Subcutaneous abdominal adipose tissue (tissue), 5 donors: ENCODE results near the gene EXOC6B.
"Not testable (repeated sequence)": the region's sequence is repeated elsewhere in the genome, so short reads cannot be mapped to it uniquely, and the experiment has no call there.

Experiments used
- H3K27ac ChIP-seq: one replicate; pipeline ENCODE4 v1.7.0; 2013; ENCODE audit warnings: low read depth, mild to moderate bottlenecking, inconsistent platforms, low read length, moderate library complexity
- H3K27me3 ChIP-seq, 5 donors: one replicate each; pipeline ENCODE4 v1.7.0; 2013; ENCODE audit warnings: low read length in 5 of 5, inconsistent platforms in 1 of 5; ENCODE audit not compliant: control insufficient read depth in 5 of 5, insufficient read depth in 4 of 5
- H3K36me3 ChIP-seq, 5 donors: one replicate each; pipeline ENCODE4 v1.7.0; 2013; ENCODE audit warnings: low read length in 5 of 5; ENCODE audit not compliant: control insufficient read depth in 5 of 5, insufficient read depth in 5 of 5
- H3K4me1 ChIP-seq, 5 donors: one replicate each; pipeline ENCODE4 v1.7.0; 2013; ENCODE audit warnings: low read length in 5 of 5, mild to moderate bottlenecking in 3 of 5, moderate library complexity in 1 of 5; ENCODE audit not compliant: control insufficient read depth in 5 of 5, insufficient read depth in 5 of 5
- H3K4me3 ChIP-seq, 5 donors: one replicate each; pipeline ENCODE4 v1.7.0; 2013; ENCODE audit warnings: low read length in 5 of 5, low read depth in 1 of 5
- H3K9ac ChIP-seq, 5 donors: one replicate each; pipeline ENCODE4 v1.7.0; 2013; ENCODE audit warnings: low read length in 5 of 5, mild to moderate bottlenecking in 4 of 5, moderate library complexity in 3 of 5
- H3K9me3 ChIP-seq, 5 donors: one replicate each; pipeline ENCODE4 v1.7.0; 2013; ENCODE audit warnings: low read length in 5 of 5; ENCODE audit not compliant: control insufficient read depth in 5 of 5
- donor health status: healthy.
- donor health status: healthy.
- donor health status: healthy.
- donor health status: healthy.
- donor health status: healthy.

The EXOC6B gene

GRCh38 chr2:72548081-72548764, 277.6 kb downstream of the EXOC6B start:
- Histone ChIP-seq H3K36me3 (no peaks in the 10 kb centered on the region), H3K4me1 (peaks cover 0 to 4% (median 3%) of the 10 kb centered on the region in 5 donors), H3K27me3 (no peaks in the 10 kb centered on the region), H3K9me3 (no peaks in the 10 kb centered on the region), H3K27ac (no peak overlapping the region), H3K9ac (no peak overlapping the region), H3K4me3 (no peak overlapping the region)

DNA sequence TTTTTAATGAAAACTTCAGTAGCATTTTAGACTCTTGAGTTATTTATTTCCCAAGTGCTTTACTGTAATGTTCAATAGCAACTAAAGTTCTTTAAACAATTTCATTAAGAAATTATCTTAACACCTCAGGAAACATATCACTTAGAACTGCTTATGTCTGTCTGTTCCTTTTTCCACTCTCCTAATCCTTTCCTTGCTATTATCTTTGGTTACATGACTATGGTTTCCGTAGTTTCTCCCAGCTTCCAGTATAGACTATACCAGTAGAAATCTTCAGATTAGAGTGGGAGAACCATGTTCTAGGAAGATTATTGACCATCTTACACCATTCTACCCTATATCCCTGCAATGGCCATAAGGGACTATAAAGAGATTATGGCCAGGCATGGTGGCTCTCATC, 280.0 kb downstream of the EXOC6B start:
- Histone ChIP-seq H3K9me3 (no peaks in the 10 kb centered on the region), H3K4me3 (no peak overlapping the region), H3K27ac (no peak overlapping the region), H3K27me3 (no peaks in the 10 kb centered on the region), H3K9ac (no peak overlapping the region), H3K36me3 (no peaks in the 10 kb centered on the region), H3K4me1 (peaks cover 0 to 4% (median 3%) of the 10 kb centered on the region in 5 donors)

DNA sequence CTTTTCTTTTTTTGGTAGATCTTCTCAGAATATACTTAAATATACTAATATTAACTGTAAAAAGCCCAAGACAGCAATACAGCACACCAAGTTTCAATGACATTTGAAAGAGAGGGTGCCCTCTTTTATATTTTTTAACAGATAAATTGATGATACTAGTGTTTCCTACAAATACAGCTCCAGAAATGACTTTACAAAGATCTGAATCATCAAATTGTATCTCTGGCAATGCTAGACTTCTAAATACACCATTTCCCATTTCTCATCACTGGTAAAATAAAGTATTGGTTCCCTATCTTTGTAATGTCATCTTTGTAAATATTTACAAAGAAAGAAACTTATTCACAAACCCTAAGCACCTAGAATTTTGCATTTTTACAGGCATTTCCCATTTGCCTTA, 281.3 kb downstream of the EXOC6B start:
- Histone ChIP-seq H3K9ac (no peak overlapping the region), H3K27me3 (no peaks in the 10 kb centered on the region), H3K36me3 (no peaks in the 10 kb centered on the region), H3K9me3 (no peaks in the 10 kb centered on the region), H3K4me3 (no peak overlapping the region), H3K4me1 (peaks cover 0 to 4% (median 3%) of the 10 kb centered on the region in 5 donors), H3K27ac (no peak overlapping the region)

GRCh38 chr2:72543497-72544216, 282.2 kb downstream of the EXOC6B start:
- H3K4me3 ChIP-seq: no peak overlapping the region

GRCh38 chr2:72539071-72539552, 286.7 kb downstream of the EXOC6B start:
- H3K36me3 ChIP-seq: no peaks in the 10 kb centered on the region
- H3K9me3 ChIP-seq: no peaks in the 10 kb centered on the region
- H3K27me3 ChIP-seq: no peaks in the 10 kb centered on the region
- H3K4me1 ChIP-seq: peaks cover 0 to 4% (median 0%) of the 10 kb centered on the region in 5 donors
- no peak overlapping the region for H3K4me3 ChIP-seq
- no peak overlapping the region for H3K9ac ChIP-seq
- no peak overlapping the region for H3K27ac ChIP-seq

More at GRCh38 chr2:72543497-72544216, 282.2 kb downstream of the EXOC6B start:
- H3K9ac ChIP-seq: no peak overlapping the region
- no peaks in the 10 kb centered on the region for H3K9me3 ChIP-seq
- H3K4me1 ChIP-seq: peaks cover 0 to 4% (median 3%) of the 10 kb centered on the region in 5 donors
- no peaks in the 10 kb centered on the region for H3K27me3 ChIP-seq
- H3K27ac ChIP-seq: no peak overlapping the region
- no peaks in the 10 kb centered on the region for H3K36me3 ChIP-seq

GRCh38 chr2:72538486-72538885, 287.3 kb downstream of the EXOC6B start:
- Histone ChIP-seq H3K4me1 (peaks cover 0 to 2% (median 0%) of the 10 kb centered on the region in 5 donors), H3K27me3 (no peaks in the 10 kb centered on the region), H3K4me3 (no peak overlapping the region), H3K9ac (no peak overlapping the region), H3K36me3 (no peaks in the 10 kb centered on the region), H3K9me3 (no peaks in the 10 kb centered on the region), H3K27ac (no peak overlapping the region)

DNA sequence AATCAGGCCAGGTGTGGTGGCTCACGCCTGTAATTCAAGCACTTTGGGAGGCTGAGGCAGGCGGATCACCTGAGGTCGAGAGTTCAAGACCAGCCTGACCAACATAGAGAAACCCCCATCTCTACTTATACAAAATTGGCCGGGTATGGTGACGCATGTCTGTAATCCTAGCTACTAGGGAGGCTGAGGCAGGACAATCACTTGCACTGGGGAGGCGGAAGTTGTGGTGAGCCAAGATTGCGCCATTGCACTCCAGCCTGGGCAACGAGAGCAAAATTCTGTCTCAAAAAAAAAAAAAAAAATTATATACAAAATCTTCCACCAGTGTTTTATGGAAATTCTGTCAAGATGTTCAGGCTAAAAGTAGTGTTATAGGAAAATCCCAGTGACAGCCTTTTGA, 290.2 kb downstream of the EXOC6B start:
- not testable (repeated sequence) for H3K4me1 ChIP-seq, H3K27me3 ChIP-seq, H3K9me3 ChIP-seq, H3K36me3 ChIP-seq, H3K9ac ChIP-seq, H3K4me3 ChIP-seq, H3K27ac ChIP-seq

DNA sequence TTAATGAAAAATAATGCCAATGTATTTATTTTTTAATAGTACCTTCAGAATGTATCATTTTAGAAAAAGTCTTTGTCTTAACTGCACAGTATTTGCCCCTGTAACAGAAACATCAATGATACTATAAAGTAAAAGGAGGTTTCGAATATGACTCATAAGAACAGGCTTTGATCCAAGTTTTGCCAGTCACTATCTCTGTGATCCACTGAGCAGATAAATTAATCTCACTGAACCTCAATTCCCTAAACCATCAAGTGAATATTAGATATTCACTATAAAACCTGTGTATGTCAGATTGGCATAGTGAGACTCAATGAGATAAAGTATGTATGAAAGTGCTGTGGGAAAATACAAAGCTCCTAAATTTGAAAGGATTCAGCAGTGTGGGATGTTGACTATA, 292.1 kb downstream of the EXOC6B start:
- no peaks in the 10 kb centered on the region for H3K4me1 ChIP-seq
- no peak overlapping the region for H3K4me3 ChIP-seq
- H3K9ac ChIP-seq: no peak overlapping the region
- no peak overlapping the region for H3K27ac ChIP-seq
- no peaks in the 10 kb centered on the region for H3K9me3 ChIP-seq
- H3K27me3 ChIP-seq: no peaks in the 10 kb centered on the region
- no peaks in the 10 kb centered on the region for H3K36me3 ChIP-seq

- Histone ChIP-seq H3K9me3 (no peaks in the 10 kb centered on the region), H3K9ac (no peak overlapping the region), H3K36me3 (no peaks in the 10 kb centered on the region), H3K4me1 (no peaks in the 10 kb centered on the region), H3K4me3 (no peak overlapping the region), H3K27me3 (no peaks in the 10 kb centered on the region), H3K27ac (no peak overlapping the region)
Measured at GRCh38 chr2:72527424-72527823, 298.4 kb downstream of the EXOC6B start.

GRCh38 chr2:72526623-72527022, 299.2 kb downstream of the EXOC6B start:
- Histone ChIP-seq H3K27ac (no peak overlapping the region), H3K9me3 (no peaks in the 10 kb centered on the region), H3K4me3 (no peak overlapping the region)

More at GRCh38 chr2:72526623-72527022, 299.2 kb downstream of the EXOC6B start:
- Histone ChIP-seq H3K36me3 (no peaks in the 10 kb centered on the region), H3K27me3 (no peaks in the 10 kb centered on the region), H3K4me1 (no peaks in the 10 kb centered on the region), H3K9ac (no peak overlapping the region)
